ACC112 (cell line): Measurements from ENCODE around the gene RHOT2.

Experiments
- H2AFZ ChIP-seq: fragments of 200-600 bp; sonication (generic); one replicate; pipeline ENCODE4 v1.6.0; 2017; ENCODE audit warnings: antibody characterized with exemption, low read length; ENCODE audit not compliant: unreplicated experiment
- H3K27ac ChIP-seq: fragments of 200-600 bp; sonication (generic); 2 replicates; pipeline ENCODE4 v1.5.1; 2014; ENCODE audit warnings: low read depth, mild to moderate bottlenecking, antibody characterized with exemption, low read length, moderate library complexity
- H3K27me3 ChIP-seq: fragments of 200-600 bp; sonication (generic); 2 replicates; pipeline ENCODE4 v1.6.1; 2014; ENCODE audit warnings: mild to moderate bottlenecking, antibody characterized with exemption, low read length, moderate library complexity, mixed read lengths; ENCODE audit not compliant: insufficient read depth
- H3K36me3 ChIP-seq: fragments of 200-600 bp; sonication (generic); 2 replicates; pipeline ENCODE4 v1.6.1; 2016; ENCODE audit warnings: mild to moderate bottlenecking, antibody characterized with exemption, low read length, moderate library complexity, mixed read lengths; ENCODE audit not compliant: insufficient read depth
- H3K4me1 ChIP-seq: fragments of 200-600 bp; sonication (generic); one replicate; pipeline ENCODE4 v1.6.1; 2016; ENCODE audit warnings: low read length, mixed read lengths; ENCODE audit not compliant: insufficient read depth, unreplicated experiment, control insufficient read depth
- H3K4me3 ChIP-seq: fragments of 200-600 bp; sonication (generic); 2 replicates; pipeline ENCODE4 v1.5.1; 2014; ENCODE audit warnings: mild to moderate bottlenecking, low read depth, low read length
- H3K79me2 ChIP-seq: fragments of 200-600 bp; sonication (generic); one replicate; pipeline ENCODE4 v1.6.0; 2016; ENCODE audit warnings: low read length; ENCODE audit not compliant: control insufficient read depth, unreplicated experiment, insufficient read depth

Gene RHOT2

DNA sequence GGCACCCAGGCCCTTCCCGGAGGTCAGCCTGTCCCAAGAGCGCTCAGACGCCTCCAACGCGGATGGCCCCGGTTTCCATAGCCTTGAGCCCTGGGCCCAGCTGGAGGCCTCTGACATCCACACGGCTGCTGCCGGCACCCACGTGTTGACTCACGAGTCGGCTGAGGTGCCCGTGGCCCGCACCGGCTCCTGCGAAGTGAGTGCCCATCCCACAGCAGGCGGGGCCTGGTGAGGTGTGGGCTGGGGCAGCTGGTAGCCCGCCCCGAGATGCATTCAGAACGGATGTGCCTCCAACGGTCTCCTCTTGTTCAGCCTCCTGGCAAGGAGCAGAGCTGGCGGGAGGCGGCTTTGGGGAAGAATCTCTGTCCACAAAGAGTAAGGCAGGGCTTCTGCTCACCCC is 16.1 kb upstream of the RHOT2 start:
- H3K4me1 ChIP-seq = peaks cover 10% of the 10 kb centered on the region
- no peak overlapping the region for H2AFZ ChIP-seq
- H3K27me3 ChIP-seq = no peaks in the 10 kb centered on the region
- H3K79me2 ChIP-seq = peaks cover 3% of the 10 kb centered on the region
- H3K27ac ChIP-seq = no peak overlapping the region
- H3K36me3 ChIP-seq = no peaks in the 10 kb centered on the region
- no peak overlapping the region for H3K4me3 ChIP-seq

DNA sequence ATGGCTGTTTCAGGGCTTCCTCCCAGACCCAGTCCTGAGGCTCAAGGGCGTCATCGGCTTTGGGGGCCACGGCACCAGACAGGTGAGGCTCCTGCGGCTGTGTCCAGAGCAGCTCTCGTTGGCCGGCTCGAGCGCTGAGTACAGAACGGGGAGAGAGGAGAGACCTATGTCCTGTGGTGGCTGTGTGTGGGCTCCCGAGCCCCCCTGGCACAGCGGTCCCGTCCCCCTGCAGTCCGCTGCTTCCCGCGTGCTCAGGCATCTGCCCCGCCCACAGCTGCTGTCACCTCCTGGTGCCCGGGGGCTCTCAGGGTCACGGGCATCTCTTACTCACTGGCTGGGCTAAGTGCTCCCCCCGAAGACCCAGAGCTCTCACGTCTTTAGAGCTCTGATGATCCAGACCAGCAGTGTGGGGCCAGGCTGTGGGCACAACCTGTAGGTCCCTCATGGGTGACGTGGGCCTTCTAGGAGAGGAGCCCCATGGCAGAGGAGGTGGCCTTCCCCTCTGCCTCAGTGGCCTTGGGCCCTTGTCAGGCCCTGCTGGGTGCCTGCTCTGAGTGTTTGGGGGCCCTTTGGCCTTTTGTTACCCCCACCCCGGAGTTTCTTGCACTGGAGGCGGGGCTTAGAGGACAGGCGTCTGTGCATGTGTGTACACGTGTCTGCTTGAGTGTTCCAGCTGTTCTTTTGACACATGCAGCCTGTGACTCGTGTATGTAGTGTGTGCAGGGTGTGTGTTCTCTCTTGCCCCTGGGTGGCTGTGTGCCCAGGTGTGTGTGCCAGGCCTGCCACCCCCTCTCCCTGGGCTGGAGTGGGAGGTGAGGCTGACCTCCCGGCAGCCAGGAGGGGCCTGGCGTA is 15.3 kb upstream of the RHOT2 start:
- Histone ChIP-seq H3K27me3 (no peaks in the 10 kb centered on the region), H3K4me3 (no peak overlapping the region), H3K79me2 (peaks cover 3% of the 10 kb centered on the region), H3K4me1 (peaks cover 7% of the 10 kb centered on the region), H3K27ac (no peak overlapping the region), H3K36me3 (no peaks in the 10 kb centered on the region), H2AFZ (no peak overlapping the region)

- no peak overlapping the region for H2AFZ ChIP-seq
- no peaks in the 10 kb centered on the region for H3K27me3 ChIP-seq
- no peaks in the 10 kb centered on the region for H3K36me3 ChIP-seq
- peaks cover 4% of the 10 kb centered on the region for H3K4me1 ChIP-seq
- no peak overlapping the region for H3K4me3 ChIP-seq
- no peak overlapping the region for H3K27ac ChIP-seq
- H3K79me2 ChIP-seq = peaks cover 3% of the 10 kb centered on the region
These were observed 13.9 kb upstream of the RHOT2 start for GRCh38 chr16:654034-654433.

DNA sequence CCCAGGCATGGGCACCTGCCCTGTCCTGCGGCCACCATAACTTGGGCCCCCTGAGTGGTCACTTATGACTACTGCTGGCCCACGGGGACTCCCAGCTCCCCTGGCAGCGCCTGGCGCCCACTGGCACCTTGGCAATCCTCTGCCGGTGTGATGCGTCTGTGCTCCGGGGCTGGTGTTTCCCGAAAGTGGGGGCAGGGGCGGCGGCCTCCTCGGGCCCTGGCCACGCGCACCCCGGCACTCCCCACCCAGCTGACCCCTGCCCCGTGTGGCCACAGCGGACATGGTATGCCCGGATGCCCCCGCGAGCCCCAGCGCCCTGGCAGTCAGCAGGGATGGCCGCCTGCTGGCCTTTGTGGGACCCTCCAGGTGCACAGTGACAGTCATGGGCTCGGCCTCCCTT is 10.4 kb upstream of the RHOT2 start:
- no peak overlapping the region for H3K4me3 ChIP-seq
- H3K27ac ChIP-seq = no peak overlapping the region
- H3K79me2 ChIP-seq = no peaks in the 10 kb centered on the region
- no peaks in the 10 kb centered on the region for H3K36me3 ChIP-seq
- peaks cover 3% of the 10 kb centered on the region for H3K4me1 ChIP-seq
- H3K27me3 ChIP-seq = no peaks in the 10 kb centered on the region
- no peak overlapping the region for H2AFZ ChIP-seq

GRCh38 chr16:658679-659571 is 9.0 kb upstream of the RHOT2 start:
- H3K27me3 ChIP-seq = no peaks in the 10 kb centered on the region
- no peaks in the 10 kb centered on the region for H3K79me2 ChIP-seq
- H3K4me3 ChIP-seq = no peak overlapping the region
- H3K27ac ChIP-seq = no peak overlapping the region
- H3K4me1 ChIP-seq = peaks cover 3% of the 10 kb centered on the region
- H3K36me3 ChIP-seq = no peaks in the 10 kb centered on the region
- no peak overlapping the region for H2AFZ ChIP-seq

GRCh38 chr16:659618-660017 is 8.3 kb upstream of the RHOT2 start:
- Histone ChIP-seq H3K27me3 (no peaks in the 10 kb centered on the region), H2AFZ (no peak overlapping the region), H3K27ac (no peak overlapping the region), H3K36me3 (no peaks in the 10 kb centered on the region), H3K4me1 (peaks cover 3% of the 10 kb centered on the region), H3K4me3 (no peak overlapping the region), H3K79me2 (no peaks in the 10 kb centered on the region)

DNA sequence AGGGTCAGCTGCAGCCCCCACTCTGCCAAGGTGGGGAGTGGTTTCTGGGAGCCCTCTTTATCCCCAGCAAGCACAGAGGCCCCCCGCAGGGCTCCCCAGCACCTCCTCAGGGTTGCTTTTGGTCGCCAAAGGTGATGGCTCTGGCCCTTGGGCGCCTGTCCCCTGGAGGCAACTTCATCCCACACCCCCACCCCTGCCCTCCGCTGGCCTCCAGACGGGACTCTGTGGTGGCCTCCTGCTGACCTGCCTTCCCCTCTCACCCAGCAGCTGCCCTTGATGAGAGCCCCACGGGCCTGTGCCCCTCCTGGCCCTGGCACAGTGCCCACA is 7.8 kb upstream of the RHOT2 start:
- Histone ChIP-seq H3K4me3 (no peak overlapping the region), H3K27ac (no peak overlapping the region), H3K4me1 (peaks cover 3% of the 10 kb centered on the region)

DNA sequence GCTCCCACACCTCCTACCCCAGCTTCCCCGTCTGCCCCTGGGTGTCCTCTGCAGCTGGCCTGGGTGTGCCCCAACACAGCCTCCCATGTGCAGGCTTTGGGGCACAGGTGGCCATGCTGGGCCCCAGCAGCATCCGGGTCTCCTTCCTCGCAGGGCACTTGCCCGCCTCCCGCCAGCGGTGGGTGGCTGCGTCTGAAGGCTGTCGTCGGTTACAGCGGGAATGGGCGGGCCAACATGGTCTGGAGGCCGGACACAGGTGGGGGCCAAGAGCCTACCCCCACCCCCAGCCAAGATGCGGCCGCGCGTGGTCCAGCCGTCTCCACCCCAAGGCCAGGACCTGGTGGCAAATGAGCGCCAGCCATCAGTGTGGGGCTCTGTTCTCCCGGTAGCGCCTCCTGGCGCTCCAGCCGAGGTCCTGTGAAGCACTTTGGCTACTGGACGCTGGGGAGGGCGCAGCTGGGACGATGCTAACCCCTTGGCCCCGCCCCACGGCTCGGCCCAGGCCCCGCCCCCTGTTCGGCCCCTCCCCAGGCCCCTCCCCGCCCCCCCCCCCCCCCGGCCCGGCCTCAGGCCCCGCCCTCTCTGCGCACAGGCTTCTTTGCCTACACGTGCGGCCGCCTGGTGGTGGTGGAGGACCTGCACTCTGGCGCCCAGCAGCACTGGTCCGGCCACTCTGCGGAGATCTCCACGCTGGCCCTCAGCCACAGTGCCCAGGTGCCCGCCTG is 7.3 kb upstream of the RHOT2 start:
- Histone ChIP-seq H3K36me3 (no peaks in the 10 kb centered on the region), H3K4me3 (no peak overlapping the region), H2AFZ (no peak overlapping the region), H3K79me2 (no peaks in the 10 kb centered on the region), H3K27ac (no peak overlapping the region), H3K4me1 (peaks cover 3% of the 10 kb centered on the region), H3K27me3 (no peaks in the 10 kb centered on the region)

More for the DNA sequence above, 7.8 kb upstream of the RHOT2 start:
- Histone ChIP-seq H3K36me3 (no peaks in the 10 kb centered on the region), H3K79me2 (no peaks in the 10 kb centered on the region), H2AFZ (no peak overlapping the region), H3K27me3 (no peaks in the 10 kb centered on the region)

DNA sequence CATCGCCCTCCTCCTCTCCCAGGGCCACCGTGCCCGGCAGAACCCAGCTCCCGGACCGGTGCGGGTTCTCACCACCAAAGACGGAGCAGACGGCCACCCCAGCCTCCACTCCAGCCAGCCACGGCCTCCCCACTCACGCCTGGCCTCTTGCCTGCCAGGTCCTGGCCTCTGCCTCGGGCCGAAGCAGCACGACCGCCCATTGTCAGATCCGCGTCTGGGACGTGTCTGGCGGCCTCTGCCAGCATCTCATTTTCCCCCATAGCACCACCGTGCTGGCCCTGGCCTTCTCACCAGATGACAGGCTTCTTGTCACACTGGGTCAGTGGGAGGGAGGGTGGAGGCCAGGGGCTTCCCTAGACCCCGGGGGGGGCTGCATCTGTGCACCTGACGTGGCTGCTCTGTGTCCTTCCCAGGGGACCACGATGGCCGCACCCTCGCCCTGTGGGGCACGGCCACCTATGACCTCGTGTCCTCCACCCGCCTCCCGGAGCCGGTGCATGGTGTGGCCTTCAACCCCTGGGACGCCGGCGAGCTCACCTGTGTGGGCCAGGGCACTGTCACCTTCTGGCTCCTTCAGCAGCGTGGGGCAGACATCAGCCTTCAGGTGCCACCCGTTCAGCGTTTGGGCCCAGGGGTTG is 6.6 kb upstream of the RHOT2 start:
- Histone ChIP-seq H3K4me3 (no peak overlapping the region), H3K4me1 (peaks cover 3% of the 10 kb centered on the region), H3K36me3 (no peaks in the 10 kb centered on the region)

DNA sequence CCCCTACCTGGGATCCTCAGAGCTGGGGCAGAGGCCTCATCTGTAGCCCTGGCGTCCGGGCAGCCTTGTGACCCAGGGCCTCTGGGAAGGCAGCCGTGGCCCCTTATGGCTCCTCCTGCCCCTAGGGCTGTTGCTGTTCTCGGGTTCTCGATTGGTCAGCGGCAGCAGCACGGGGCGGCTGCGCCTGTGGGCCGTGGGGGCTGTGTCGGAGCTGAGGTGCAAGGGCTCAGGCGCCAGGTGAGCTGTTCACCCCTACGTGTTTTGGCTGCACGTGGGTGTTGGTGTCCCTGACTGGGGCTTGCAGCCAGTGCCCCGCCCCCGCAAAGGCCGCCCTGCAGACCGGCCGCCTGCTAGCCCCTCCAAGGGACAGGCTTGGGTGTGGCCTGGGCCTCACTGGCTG is 5.8 kb upstream of the RHOT2 start:
- Histone ChIP-seq H3K4me3 (no peak overlapping the region), H3K4me1 (peaks cover 3% of the 10 kb centered on the region), H3K27ac (no peak overlapping the region), H3K27me3 (no peaks in the 10 kb centered on the region), H3K79me2 (no peaks in the 10 kb centered on the region), H2AFZ (no peak overlapping the region), H3K36me3 (no peaks in the 10 kb centered on the region)

More for the DNA sequence above, 6.6 kb upstream of the RHOT2 start:
- Histone ChIP-seq H3K27ac (no peak overlapping the region), H2AFZ (no peak overlapping the region), H3K79me2 (no peaks in the 10 kb centered on the region), H3K27me3 (no peaks in the 10 kb centered on the region)
